ENCODE measurements around the gene SNRNP70. TPM values are rescaled to one million over a fixed set of nuclear protein-coding genes. Genes with fewer than 3 reads are reported as not detected.

SNRNP70 gene
- total and polyA plus RNA-seq, 2 of the 13 experiments (the other 11 are each of a cell fraction or from before 2014, with no cell fraction given): 150 to 210 TPM

GRCh38 chr19:49118565-49119410 lies 33.5 kb downstream of the SNRNP70 start, which contains the start of gene C19orf73 (continued):
- TF ChIP-seq ZNF142 (CRISPR knock-in tag; IDR thresholded peaks at IDR 0.05) (peak; percentile 55), MTA3 (CRISPR knock-in tag; IDR thresholded peaks at IDR 0.05) (no peak), ZBTB20 (CRISPR knock-in tag; IDR thresholded peaks at IDR 0.05; ENCODE audit: borderline replicate concordance, low read depth) (peak; percentile 52; the same call in 1 of the 2 replicates), CHCHD3 (CRISPR knock-in tag; IDR thresholded peaks at IDR 0.05) (no peak), KLF6 (CRISPR knock-in tag; IDR thresholded peaks at IDR 0.05) (peak; percentile 71; the same call in 1 of the 2 replicates), IRF1 (CRISPR knock-in tag; IDR thresholded peaks at IDR 0.05; ENCODE audit: low read depth) (0 out of 2 replicates have a peak, but pooled peaks have one; percentile 22), ZNF709 (CRISPR knock-in tag; IDR thresholded peaks at IDR 0.05) (peak; percentile 93; the same call in 1 of the 2 replicates), SNRNP70 (IDR thresholded peaks at IDR 0.05; ENCODE audit: low read depth, low read length) (no peak), TGIF2 (CRISPR knock-in tag; IDR thresholded peaks at IDR 0.05) (0 out of 2 replicates have a peak, but pooled peaks have one; percentile 34), ZFY (CRISPR knock-in tag; IDR thresholded peaks at IDR 0.05) (peak; percentile 79), ZUFSP (CRISPR knock-in tag; IDR thresholded peaks at IDR 0.05; ENCODE audit: borderline replicate concordance) (no peak), PREB (CRISPR knock-in tag; IDR thresholded peaks at IDR 0.05) (no peak), NR0B2 (CRISPR knock-in tag; IDR thresholded peaks at IDR 0.05) (no peak), CEBPG (CRISPR knock-in tag; IDR thresholded peaks at IDR 0.05) (0 out of 2 replicates have a peak, but pooled peaks have one; percentile 7), ZFX (CRISPR knock-in tag; IDR thresholded peaks at IDR 0.05; ENCODE audit: low read depth) (peak; percentile 84), RELA (CRISPR knock-in tag; IDR thresholded peaks at IDR 0.05) (no peak)
- TF ChIP-seq, protein P1, sequence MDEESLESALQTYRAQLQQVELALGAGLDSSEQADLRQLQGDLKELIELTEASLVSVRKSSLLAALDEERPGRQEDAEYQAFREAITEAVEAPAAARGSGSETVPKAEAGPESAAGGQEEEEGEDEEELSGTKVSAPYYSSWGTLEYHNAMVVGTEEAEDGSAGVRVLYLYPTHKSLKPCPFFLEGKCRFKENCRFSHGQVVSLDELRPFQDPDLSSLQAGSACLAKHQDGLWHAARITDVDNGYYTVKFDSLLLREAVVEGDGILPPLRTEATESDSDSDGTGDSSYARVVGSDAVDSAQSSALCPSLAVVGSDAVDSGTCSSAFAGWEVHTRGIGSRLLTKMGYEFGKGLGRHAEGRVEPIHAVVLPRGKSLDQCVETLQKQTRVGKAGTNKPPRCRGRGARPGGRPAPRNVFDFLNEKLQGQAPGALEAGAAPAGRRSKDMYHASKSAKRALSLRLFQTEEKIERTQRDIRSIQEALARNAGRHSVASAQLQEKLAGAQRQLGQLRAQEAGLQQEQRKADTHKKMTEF (CRISPR knock-in tag; IDR thresholded peaks at IDR 0.05): peak; percentile 94
